ENCODE measurements around the gene HK1. TPM values are rescaled to one million over a fixed set of nuclear protein-coding genes. Genes with fewer than 3 reads are reported as not detected.
A peak's percentile ranks its signal among the peaks of the same experiment; 100 is the strongest.

The HK1 gene
- total RNA-seq, 1 experiment from 2014 or later, result 219 TPM

DNA sequence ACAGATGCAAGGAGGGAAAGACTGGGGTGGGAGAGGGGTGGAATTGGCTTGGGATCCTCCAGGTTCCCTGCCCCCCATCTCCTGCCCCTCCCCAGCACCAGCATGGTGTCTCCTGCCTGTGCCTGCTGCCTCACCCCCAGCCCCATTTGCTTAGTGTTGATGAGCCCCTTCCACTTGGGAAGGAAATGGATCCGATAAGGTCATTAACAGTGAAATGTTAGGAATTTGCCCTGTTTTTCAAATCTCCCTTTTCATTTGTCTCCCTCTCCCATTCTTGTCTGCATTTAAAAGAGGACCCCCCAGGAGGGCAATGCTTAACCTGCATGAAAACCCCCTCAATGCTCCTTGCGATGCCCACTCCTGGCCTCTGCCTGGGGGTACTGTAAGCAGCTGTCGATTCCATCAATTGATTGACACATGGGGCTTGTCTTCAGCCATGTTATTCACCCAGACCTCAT lies 51.5 kb downstream of the HK1 start (continued):
- TF ChIP-seq, protein P1, sequence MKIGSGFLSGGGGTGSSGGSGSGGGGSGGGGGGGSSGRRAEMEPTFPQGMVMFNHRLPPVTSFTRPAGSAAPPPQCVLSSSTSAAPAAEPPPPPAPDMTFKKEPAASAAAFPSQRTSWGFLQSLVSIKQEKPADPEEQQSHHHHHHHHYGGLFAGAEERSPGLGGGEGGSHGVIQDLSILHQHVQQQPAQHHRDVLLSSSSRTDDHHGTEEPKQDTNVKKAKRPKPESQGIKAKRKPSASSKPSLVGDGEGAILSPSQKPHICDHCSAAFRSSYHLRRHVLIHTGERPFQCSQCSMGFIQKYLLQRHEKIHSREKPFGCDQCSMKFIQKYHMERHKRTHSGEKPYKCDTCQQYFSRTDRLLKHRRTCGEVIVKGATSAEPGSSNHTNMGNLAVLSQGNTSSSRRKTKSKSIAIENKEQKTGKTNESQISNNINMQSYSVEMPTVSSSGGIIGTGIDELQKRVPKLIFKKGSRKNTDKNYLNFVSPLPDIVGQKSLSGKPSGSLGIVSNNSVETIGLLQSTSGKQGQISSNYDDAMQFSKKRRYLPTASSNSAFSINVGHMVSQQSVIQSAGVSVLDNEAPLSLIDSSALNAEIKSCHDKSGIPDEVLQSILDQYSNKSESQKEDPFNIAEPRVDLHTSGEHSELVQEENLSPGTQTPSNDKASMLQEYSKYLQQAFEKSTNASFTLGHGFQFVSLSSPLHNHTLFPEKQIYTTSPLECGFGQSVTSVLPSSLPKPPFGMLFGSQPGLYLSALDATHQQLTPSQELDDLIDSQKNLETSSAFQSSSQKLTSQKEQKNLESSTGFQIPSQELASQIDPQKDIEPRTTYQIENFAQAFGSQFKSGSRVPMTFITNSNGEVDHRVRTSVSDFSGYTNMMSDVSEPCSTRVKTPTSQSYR (CRISPR knock-in tag; IDR thresholded peaks at IDR 0.05), result peak; percentile 95
- TF ChIP-seq MXD4 (CRISPR knock-in tag; IDR thresholded peaks at IDR 0.05; ENCODE audit: borderline replicate concordance) (no peak), SMAD3 (CRISPR knock-in tag; IDR thresholded peaks at IDR 0.05; ENCODE audit: borderline replicate concordance) (no peak)
- TF ChIP-seq, protein P2, sequence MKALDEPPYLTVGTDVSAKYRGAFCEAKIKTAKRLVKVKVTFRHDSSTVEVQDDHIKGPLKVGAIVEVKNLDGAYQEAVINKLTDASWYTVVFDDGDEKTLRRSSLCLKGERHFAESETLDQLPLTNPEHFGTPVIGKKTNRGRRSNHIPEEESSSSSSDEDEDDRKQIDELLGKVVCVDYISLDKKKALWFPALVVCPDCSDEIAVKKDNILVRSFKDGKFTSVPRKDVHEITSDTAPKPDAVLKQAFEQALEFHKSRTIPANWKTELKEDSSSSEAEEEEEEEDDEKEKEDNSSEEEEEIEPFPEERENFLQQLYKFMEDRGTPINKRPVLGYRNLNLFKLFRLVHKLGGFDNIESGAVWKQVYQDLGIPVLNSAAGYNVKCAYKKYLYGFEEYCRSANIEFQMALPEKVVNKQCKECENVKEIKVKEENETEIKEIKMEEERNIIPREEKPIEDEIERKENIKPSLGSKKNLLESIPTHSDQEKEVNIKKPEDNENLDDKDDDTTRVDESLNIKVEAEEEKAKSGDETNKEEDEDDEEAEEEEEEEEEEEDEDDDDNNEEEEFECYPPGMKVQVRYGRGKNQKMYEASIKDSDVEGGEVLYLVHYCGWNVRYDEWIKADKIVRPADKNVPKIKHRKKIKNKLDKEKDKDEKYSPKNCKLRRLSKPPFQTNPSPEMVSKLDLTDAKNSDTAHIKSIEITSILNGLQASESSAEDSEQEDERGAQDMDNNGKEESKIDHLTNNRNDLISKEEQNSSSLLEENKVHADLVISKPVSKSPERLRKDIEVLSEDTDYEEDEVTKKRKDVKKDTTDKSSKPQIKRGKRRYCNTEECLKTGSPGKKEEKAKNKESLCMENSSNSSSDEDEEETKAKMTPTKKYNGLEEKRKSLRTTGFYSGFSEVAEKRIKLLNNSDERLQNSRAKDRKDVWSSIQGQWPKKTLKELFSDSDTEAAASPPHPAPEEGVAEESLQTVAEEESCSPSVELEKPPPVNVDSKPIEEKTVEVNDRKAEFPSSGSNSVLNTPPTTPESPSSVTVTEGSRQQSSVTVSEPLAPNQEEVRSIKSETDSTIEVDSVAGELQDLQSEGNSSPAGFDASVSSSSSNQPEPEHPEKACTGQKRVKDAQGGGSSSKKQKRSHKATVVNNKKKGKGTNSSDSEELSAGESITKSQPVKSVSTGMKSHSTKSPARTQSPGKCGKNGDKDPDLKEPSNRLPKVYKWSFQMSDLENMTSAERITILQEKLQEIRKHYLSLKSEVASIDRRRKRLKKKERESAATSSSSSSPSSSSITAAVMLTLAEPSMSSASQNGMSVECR (CRISPR knock-in tag; IDR thresholded peaks at IDR 0.05; ENCODE audit: borderline replicate concordance), result peak; percentile 34; the same call in 1 of the 2 replicates

DNA sequence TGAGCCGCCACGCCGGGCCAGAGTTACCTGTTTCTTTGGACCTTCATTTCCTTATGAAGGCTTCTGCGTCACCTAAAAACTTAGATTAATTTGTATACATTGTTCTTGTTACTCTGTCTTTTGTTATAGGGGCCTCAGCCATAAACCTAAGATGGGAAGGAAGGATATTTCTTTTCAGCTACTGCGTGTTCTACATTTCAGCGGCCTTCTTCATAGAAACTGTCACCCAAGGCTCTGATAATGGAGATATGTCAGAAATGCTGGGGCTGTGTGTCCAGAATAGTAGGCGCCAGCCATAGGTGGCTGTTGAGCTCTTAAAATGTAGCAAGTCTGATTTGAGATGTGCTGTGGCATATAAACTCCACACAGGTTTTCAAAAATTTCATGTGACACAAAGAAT lies 52.9 kb downstream of the HK1 start:
- DNase-seq (ENCODE audit: low spot score), result no peak
- Mint-ChIP-seq H3K27ac (peak overlapping the region; percentile 74), H3K9me3 (no peaks in the 10 kb centered on the region), H3K4me1 (peaks cover 99% of the 10 kb centered on the region), H3K4me3 (no peak overlapping the region), H3K27me3 (ENCODE audit: low read depth) (no peaks in the 10 kb centered on the region), H3K36me3 (peaks cover 4% of the 10 kb centered on the region; the same call in 1 of the 2 replicates)
- ChIA-PET CTCF (interaction anchor here (3.5 kb wide), 1 partner anchor 18 kb away, joined by 9 read pairs; no protein-coding TSS in a partner anchor), POLR2A (no interaction called here)
- ATAC-seq, result no peak
- TF ChIP-seq ZNF138 (CRISPR knock-in tag; conservative IDR thresholded peaks at IDR 0.05) (no peak), MXD4 (CRISPR knock-in tag; IDR thresholded peaks at IDR 0.05; ENCODE audit: borderline replicate concordance) (no peak), ZNF532 (CRISPR knock-in tag; IDR thresholded peaks at IDR 0.05; ENCODE audit: borderline replicate concordance) (no peak), PRRX2 (CRISPR knock-in tag; IDR thresholded peaks at IDR 0.05) (no peak), OVOL2 (CRISPR knock-in tag; IDR thresholded peaks at IDR 0.05; ENCODE audit: borderline replicate concordance) (no peak), ZNF121 (CRISPR knock-in tag; IDR thresholded peaks at IDR 0.05) (no peak), ETV6 (CRISPR knock-in tag; IDR thresholded peaks at IDR 0.05) (no peak), ZNF416 (CRISPR knock-in tag; IDR thresholded peaks at IDR 0.05) (no peak), PREB (CRISPR knock-in tag; IDR thresholded peaks at IDR 0.05; ENCODE audit: borderline replicate concordance) (no peak), TEAD1 (CRISPR knock-in tag; IDR thresholded peaks at IDR 0.05) (no peak), KAT7 (CRISPR knock-in tag; IDR thresholded peaks at IDR 0.05; ENCODE audit: borderline replicate concordance) (no peak)
- TF ChIP-seq, protein P2 (CRISPR knock-in tag; IDR thresholded peaks at IDR 0.05; ENCODE audit: borderline replicate concordance), result no peak
- TF ChIP-seq, protein P3, sequence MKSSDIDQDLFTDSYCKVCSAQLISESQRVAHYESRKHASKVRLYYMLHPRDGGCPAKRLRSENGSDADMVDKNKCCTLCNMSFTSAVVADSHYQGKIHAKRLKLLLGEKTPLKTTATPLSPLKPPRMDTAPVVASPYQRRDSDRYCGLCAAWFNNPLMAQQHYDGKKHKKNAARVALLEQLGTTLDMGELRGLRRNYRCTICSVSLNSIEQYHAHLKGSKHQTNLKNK (CRISPR knock-in tag; IDR thresholded peaks at IDR 0.05), result no peak
- TF ChIP-seq, protein P4, sequence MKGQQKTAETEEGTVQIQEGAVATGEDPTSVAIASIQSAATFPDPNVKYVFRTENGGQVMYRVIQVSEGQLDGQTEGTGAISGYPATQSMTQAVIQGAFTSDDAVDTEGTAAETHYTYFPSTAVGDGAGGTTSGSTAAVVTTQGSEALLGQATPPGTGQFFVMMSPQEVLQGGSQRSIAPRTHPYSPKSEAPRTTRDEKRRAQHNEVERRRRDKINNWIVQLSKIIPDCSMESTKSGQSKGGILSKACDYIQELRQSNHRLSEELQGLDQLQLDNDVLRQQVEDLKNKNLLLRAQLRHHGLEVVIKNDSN (CRISPR knock-in tag; IDR thresholded peaks at IDR 0.05), result no peak
